ENCODE results near the gene MSMB.
"Not testable (repeated sequence)": the region's sequence is repeated elsewhere in the genome, so short reads cannot be mapped to it uniquely, and the experiment has no call there.

MSMB gene

GRCh38 chr10:45997994-45998763 is 47.9 kb downstream of the MSMB start:
- DNase-seq (ENCODE audit: insufficient read length) (no peak), FAIRE-seq (no peak)

GRCh38 chr10:45997557-45997956 is 48.5 kb downstream of the MSMB start:
- FAIRE-seq (no peak), DNase-seq (ENCODE audit: insufficient read length) (no peak)
- no peak for TF ChIP-seq POLR2A (IDR thresholded peaks at IDR 0.05; ENCODE audit: low read depth, low read length)
- no peak for TF ChIP-seq POLR2AphosphoS5 (IDR thresholded peaks at IDR 0.05; ENCODE audit: low read depth, low read length)
- TF ChIP-seq TAF1 (IDR thresholded peaks at IDR 0.05; ENCODE audit: borderline replicate concordance, low read depth, low read length): no peak

More at GRCh38 chr10:45997994-45998763, 47.9 kb downstream of the MSMB start:
- no peak for TF ChIP-seq TAF1 (IDR thresholded peaks at IDR 0.05; ENCODE audit: borderline replicate concordance, low read depth, low read length)
- no peak for TF ChIP-seq POLR2AphosphoS5 (IDR thresholded peaks at IDR 0.05; ENCODE audit: low read depth, low read length)
- TF ChIP-seq POLR2A (IDR thresholded peaks at IDR 0.05; ENCODE audit: low read depth, low read length): no peak

GRCh38 chr10:45985590-45985989 is 60.5 kb downstream of the MSMB start:
- not testable (repeated sequence) for DNase-seq (ENCODE audit: insufficient read length); FAIRE-seq

GRCh38 chr10:45984473-45984872 is 61.6 kb downstream of the MSMB start:
- not testable (repeated sequence) for DNase-seq (ENCODE audit: insufficient read length); FAIRE-seq

DNA sequence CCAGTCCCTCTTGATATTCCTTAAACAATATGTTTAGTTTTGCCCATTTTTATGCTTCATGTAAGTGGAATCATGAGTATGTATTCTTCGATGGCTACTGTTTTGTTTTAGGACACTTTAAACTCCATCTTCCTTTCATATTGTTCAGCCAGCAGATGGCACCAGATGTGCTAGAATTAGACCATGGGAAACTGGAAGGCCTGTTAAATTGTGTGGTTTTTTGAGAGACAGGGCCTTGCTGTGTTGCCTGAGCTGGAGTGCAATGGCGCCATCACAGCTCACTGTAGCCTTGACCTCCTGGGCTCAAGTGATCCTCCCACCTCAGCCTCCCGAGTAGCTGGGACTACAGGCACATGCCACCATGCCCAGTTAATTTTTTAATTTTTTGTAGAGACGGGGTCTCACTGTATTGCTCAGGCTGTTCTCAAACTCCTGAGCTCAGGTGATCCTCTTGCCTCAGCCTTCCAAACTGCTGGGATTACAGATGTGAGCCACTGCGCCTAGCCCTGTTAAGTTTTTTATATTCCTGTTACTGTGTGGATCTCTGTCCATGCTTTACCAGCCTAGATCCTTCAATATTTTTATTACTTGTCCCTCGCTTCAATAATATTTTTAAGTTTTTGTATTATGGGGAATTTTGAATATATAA is 62.4 kb downstream of the MSMB start:
- DNase-seq (ENCODE audit: insufficient read length); FAIRE-seq: not testable (repeated sequence)

Measured in GM12892 (cell line).